GM19043 (cell line): ENCODE measurements around the gene NUDT22.

Experiments used
- ATAC-seq: cut with Tn5 transposase; IDR thresholded peaks from one replicate; pipeline ENCODE4 v1.9.1; 2021; ENCODE audit warnings: low read depth; ENCODE audit not compliant: unreplicated experiment

Gene NUDT22

DNA sequence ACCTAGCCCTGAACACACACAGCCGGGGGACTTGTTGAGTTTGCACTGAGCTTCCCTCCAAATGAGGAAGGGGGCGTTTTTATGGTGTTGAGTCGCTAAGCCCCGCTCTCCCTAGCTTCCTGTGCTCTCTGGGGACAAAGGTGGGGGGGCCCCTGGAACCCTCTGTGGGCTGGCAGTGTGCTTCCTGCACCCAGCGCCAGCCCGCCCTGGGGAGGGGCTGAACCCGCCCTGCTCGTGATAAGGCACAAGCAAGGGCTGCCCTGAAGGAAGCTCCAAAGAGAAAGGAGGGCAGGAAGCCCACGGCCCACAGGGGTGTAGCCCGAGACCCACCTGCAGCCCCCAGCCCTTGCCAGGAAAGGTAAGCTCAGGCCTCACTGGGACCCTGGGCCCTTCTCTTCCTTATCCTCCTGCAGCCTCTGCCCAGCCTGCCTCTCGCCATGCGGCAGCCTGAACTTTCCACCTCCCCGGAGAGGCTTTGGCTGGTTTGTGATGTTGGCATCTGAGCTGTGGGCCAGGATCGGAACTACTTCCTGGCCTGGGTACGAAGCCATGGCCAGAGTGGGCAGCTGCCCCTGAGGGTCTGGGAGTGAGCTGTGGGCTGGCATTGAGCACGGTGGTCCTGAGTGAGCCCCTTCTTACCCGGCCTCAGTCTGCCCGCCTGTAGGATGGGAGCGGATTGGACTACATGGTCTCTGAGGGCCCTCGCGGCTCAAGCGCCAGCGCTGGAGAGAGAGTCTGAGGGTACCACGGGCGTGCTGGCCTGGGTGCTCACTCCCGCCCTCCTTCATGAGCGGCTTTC is 19.4 kb upstream of the NUDT22 start, which contains the start of gene FERMT3:
FERMT3 (plus strand) TSS at position 265 of the 799 bp plus-strand sequence. CDS start 644 bp downstream, outside the sequence.
- peak; percentile 44 for ATAC-seq

DNA sequence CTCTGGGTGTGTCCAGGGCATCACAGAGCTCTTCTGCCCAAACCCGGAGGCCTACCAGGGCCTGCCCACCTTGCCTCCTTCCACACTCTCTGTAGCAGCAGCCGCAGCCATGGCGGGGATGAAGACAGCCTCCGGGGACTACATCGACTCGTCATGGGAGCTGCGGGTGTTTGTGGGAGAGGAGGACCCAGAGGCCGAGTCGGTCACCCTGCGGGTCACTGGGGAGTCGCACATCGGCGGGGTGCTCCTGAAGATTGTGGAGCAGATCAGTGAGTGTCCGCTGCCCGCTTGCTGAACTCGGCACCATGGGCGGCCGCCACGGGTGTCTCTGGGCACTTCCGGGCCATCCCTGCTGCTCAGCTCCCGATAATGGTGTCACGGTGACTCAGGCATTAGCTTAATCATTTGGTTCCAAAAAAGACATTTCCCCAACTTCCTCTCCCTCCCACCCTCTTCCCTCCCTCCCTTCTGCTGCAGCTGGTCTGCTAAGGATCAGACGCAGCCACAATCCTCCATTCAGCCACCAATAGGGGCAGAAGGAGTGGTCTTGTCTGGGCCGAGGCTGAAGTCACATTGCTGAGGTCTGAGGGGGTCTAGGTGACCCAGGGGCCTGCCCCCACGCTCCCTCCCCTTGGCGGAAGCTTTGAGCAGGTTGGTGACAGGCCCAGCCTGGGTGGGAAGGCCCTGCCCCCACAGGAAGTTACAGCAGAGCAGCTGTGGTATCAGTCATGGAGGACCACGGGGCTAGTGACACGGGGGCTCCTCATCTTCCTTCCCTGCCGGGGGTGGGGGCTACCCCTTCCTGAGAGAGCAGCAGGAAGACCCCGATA is 18.6 kb upstream of the NUDT22 start:
- peak; percentile 52 for ATAC-seq

DNA sequence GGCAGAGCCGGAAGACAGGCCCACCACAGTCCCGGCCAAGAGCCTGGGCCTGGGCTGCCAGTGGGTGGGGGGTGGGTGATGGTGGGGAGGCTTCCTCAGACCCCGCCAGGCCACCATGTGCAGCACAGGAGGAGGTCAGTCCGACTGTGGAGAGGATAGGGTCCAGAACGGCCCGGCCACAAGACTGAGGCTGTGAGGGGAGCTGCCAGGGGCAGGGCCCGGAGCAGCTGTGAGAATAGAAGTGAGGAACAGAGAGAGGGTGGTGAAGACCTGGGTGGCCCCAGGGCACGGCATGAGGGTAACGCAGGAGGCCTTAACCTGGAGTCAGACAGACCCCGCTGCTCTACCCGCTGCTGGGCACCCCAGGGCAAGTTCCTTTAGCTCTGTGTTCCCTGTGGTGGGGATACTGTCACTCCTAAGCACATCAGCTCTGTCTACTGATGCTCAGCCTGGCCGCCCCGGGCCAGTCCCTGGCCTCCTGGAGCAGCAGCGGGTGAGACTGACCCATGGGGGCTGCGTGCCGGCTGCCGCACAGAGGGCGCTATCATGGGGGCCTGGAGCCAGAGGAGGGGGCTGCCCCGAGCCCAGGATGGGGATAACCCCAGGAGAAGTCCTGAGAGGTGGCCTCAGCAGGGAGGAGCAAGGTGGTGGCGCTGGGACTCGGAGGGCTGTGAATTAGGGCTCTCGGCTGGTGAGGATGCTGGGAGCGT is 17.8 kb upstream of the NUDT22 start:
- no peak for ATAC-seq

DNA sequence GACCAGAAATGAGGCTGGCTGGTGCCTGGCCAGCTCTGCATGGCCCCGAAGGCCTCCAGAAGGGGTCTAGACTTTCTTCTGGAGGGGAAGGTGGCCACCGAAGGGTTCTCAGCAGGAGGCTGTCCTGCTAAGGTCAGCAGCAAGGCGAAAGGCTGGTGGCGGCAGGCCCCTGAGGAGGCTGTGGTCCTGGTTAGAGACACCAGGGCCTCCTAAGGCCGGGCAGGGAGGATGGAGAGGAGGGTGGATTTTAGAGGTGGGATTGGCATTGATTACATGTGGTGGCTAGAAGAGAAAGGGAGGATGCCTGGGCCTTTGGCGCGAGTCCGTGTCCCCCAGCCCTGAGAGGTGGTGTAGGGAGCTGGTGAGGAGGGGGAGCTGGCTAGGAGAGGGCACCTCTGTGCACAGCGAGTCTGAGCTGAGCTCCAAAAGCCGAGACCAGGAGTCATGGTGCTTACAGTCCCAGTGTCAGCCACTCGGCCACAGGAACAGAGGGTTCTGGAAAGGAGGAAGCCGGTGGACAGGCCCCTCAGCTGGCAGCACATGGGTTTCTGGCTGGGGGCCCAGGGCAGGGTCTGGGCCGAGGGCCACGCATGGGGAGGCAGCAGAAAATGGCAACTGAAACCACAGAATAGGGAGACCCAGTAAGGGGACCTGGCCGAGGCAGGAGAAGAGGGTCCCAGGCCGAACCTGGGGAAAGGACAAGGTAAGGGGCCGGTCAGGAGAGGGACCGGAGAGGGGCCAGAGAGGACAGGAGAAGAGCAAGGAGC is 17.1 kb upstream of the NUDT22 start:
- no peak for ATAC-seq

DNA sequence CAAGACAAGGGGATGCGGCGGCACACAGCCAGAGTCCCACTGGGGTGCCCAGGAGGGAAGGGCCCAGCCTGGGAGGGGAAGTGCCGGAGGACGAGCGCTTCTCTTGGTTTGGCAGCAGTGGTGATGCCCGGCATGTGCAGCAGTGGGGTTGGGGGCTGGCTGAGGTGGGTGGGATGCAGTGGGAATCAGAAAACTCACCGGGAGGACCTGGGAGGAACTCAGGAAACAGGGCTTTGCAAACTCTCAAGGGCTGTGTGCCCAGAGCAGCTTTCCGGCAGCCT is 16.6 kb upstream of the NUDT22 start:
- ATAC-seq: no peak

DNA sequence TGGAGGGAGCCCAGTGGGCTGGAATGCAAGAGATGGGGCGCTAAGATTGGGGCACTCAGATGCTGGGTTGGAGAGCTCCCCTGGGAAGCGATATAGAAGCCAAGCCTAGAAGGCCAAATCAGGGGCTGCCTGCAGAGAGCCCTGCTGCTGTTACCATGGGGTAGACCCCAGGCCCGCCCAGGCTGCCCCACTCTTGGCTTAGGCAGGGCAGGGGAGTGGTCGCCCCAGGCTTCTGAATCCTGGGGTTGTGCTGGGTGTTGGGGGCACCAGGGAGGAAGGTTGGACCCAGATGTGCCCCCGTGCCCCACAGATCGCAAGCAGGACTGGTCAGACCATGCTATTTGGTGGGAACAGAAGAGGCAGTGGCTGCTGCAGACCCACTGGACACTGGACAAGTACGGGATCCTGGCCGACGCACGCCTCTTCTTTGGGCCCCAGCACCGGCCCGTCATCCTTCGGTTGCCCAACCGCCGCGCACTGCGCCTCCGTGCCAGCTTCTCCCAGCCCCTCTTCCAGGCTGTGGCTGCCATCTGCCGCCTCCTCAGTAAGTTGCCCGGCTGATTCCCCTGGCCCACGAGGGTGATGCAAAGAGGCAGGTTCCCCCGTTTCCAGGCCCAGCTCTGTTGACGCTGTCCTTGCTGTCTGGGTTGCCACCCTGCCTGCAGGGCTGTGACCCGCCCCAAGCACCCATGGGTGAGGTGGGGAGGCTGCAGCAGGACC is 15.6 kb upstream of the NUDT22 start:
- ATAC-seq: no peak

DNA sequence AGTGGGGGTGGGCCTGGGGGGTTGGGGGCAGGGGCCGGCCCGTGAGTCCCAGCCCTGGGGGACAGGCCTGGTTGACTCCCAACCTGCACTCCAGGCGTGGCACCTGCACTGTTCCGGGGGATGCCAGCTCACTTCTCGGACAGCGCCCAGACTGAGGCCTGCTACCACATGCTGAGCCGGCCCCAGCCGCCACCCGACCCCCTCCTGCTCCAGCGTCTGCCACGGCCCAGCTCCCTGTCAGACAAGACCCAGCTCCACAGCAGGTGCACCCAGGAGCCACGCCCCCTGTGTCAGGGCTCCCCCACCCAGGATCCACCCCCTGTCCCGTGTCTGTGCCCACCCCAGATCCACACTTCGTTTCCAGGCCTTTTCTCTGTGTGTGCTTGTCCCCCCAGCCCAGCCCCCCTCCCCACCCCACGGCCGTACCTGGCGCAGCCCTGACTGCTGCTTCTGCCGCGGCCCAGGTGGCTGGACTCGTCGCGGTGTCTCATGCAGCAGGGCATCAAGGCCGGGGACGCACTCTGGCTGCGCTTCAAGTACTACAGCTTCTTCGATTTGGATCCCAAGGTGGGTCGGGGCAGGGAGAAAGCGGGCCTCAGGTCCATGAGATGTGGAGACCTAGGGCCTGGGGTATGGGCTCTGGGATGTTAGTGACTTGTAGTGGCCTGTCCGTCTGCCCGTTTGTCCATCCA is 14.7 kb upstream of the NUDT22 start:
- no peak for ATAC-seq

DNA sequence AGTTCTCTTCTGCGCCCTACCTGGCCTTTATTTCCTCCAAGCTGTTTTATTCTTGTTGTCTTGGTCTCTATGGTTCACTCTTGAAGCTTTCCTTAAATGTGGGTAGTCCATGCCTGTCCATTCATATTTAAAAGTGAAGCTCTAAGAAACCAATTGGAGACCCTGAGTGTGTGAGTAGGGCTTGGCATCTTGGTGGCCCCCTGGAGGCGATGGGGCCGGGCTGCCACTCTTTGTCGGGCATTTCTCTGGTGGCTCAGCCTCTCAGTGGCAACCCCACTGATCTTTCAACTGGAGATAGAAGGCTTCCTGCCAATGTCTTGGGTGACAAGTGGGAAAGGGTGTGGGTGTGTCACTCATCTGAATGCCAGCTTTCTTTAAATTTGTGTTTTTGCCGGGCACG is 9.2 kb upstream of the NUDT22 start:
- ATAC-seq: no peak

DNA sequence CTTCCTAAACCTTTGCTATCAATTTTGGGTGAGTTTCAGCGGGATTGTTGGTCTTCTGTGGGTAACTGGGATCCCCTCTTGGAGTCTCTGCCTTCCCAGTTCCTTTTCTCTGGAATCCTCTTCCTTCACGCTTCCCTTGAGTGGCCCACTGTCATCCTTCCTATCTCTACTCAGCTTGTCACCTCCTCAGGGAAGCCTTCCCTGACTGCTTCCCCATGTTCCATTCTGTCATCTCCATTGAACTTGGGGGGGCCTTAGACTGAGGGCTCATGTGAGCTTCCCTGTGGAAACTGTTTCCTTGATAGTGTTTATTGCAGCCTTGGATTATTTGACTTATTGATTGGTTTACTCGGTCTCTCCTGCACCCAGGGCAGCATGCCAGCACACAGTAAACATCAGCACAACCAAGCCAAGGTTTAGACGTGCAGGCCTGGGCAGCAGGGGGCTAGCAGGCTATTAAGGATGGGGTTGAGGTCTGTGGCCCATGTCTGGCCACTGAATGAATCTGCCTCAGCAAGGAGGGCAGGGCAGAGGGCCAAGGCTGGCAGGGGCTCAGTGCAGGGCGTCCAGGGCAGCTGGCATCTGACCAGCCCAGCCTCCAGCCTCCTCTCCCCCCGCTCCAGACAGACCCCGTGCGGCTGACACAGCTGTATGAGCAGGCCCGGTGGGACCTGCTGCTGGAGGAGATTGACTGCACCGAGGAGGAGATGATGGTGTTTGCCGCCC is 7.3 kb upstream of the NUDT22 start:
- ATAC-seq: no peak

DNA sequence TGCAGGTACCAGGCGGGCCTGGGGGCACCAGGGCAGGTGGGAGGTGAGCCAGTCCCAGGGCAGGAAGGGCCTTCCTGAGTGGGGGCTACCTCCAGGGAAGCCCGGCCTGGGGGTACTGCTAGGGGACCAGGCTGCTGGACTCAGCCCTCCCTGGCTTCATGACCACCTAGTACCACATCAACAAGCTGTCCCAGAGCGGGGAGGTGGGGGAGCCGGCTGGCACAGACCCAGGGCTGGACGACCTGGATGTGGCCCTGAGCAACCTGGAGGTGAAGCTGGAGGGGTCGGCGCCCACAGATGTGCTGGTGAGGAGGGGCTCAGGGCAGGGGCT is 6.8 kb upstream of the NUDT22 start:
- ATAC-seq: no peak

DNA sequence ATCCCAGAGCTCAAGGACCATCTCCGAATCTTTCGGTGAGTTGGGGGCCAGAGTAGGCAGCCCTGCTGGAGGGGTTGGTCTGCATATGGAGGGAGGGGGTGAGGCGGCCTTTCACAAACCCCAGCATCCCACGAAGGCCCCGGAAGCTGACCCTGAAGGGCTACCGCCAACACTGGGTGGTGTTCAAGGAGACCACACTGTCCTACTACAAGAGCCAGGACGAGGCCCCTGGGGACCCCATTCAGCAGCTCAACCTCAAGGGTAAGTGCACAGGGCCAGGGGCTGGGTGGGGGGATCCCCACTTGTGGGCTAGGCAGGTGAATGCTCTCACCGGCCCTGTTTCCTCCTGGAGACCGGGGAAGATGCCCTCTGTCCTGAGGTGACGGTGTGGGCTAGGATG is 6.3 kb upstream of the NUDT22 start:
- no peak for ATAC-seq

DNA sequence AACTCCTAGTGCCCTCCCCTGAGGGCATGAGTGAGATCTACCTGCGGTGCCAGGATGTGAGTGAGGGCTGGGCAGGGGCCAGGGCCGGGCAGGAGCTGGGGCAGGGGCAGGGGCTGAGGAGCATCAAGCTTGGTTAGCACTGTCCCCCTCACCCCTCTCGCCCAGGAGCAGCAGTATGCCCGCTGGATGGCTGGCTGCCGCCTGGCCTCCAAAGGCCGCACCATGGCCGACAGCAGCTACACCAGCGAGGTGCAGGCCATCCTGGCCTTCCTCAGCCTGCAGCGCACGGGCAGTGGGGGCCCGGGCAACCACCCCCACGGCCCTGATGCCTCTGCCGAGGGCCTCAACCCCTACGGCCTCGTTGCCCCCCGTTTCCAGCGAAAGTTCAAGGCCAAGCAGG is 5.8 kb upstream of the NUDT22 start:
- ATAC-seq: no peak

DNA sequence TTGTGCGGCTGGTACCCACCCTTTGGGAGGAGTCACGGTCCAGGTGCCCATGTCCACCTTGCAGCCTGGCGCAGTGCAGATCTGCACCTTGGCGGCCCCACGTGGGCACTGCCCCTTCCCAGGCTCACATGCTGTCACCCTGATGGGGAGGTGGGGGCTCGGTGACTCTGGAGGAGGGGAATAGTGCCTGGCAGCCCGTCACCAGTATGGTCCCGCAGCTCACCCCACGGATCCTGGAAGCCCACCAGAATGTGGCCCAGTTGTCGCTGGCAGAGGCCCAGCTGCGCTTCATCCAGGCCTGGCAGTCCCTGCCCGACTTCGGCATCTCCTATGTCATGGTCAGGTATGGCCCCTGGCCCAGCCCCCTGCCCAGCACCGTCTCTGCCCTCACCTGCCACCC is 5.3 kb upstream of the NUDT22 start:
- no peak for ATAC-seq

DNA sequence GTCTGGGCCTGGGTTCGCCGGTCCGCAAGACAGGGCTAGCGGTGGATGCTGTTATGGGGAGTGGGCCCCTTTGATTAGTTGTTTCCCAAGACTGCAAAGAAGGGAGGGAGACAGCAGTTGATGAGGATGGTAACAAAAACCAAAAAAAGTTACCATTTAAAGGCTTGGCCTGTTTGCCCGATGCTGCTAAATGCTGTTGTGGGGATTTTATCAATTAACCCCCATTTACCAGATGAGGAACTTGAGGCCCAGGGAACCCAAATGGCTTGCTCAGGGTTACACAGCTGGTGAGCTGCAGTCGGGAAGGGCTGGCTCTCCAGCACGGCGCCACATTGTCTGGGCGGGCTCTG is 3.4 kb upstream of the NUDT22 start:
- ATAC-seq: no peak

DNA sequence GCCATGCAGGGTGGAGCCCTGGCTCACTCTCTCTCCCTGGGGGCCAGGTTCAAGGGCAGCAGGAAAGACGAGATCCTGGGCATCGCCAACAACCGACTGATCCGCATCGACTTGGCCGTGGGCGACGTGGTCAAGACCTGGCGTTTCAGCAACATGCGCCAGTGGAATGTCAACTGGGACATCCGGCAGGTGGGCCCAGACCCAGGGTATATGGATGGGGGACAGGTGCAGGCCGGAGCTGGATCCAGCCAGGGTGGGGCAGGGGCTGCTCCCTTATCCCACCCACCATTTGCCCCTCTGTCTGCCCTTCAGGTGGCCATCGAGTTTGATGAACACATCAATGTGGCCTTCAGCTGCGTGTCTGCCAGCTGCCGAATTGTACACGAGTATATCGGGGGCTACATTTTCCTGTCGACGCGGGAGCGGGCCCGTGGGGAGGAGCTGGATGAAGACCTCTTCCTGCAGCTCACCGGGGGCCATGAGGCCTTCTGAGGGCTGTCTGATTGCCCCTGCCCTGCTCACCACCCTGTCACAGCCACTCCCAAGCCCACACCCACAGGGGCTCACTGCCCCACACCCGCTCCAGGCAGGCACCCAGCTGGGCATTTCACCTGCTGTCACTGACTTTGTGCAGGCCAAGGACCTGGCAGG is 2.9 kb upstream of the NUDT22 start:
- no peak for ATAC-seq

DNA sequence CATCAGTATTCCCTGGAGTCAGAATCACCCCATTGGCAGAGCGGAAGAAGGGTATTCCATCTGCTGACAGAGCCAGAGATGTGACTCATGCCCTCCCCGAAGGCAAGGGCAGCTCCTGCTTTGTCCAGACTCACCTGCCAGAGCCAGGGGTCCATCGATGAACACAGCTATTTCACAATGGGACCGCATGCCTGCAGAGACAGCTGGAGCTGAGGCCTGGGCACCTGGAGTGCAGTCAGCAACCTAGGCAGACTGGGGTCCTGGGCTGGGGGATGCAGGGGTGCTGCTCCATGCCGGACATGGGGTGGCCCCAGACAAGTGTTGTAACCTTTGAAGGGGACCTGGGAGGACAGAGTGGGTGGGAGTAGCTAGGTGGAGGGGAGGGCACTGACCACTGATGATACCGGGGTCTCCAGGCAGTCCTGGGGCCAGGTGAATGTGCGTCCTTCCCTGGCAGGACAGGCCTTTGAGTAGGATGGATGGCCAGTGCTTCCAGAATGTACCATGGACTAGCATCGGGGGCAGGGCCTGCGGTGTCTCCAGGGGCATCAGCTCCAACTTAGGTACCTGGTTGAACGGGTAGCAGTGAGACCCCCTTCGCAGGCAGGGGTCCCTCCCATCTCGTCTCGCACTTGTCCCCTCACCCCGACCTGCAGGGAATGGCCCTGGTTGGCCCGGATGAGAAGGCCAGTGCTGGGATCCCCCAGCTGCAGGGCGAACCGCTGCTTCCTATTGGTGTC is 1.8 kb upstream of the NUDT22 start:
- ATAC-seq: no peak

DNA sequence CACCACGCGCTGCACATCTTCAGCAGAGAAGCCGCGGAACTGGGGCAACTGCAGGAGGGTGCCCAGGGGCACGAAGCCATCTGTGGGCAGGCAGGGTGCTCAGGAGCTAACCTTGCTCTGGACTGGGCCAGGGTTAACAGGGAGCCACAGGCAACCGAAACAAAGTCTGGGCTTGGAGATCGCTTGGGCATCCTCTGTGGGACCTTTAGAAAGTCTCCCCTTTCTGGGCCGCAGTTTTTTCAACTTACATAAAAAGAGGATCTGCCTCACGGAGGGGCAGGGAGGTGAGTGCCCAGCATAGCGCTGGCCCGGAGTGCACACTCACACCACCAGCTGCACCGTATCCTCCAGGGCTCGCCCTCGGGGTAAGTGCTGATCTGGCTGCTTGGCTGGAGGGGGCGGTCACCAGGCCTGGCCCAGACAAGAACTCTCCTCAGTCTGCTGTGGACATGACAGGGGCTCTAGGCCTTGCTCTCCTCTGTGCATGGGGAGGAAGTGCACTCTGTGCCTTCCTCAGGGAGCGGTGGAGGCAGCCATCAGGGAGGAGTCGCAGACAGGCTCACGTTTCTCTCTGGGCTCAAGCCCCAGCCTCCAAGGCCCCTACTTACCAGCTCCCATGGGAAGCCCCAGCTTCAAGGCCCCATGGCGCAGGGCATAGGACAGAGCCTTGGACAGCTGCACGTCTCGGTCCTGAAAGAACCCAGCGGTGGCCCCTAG is 1.0 kb upstream of the NUDT22 start:
- no peak for ATAC-seq
